BJ (cell line): ENCODE data around the gene CPEB2. TPM values are rescaled to one million over a fixed set of nuclear protein-coding genes. Genes with fewer than 3 reads are reported as not detected.

Experiments
- CTCF ChIA-PET: fragments of 350-600 bp; formaldehyde crosslinking; extraction: SDS; loops from one replicate; lab custom pipeline; 2021; ENCODE audit warnings: antibody characterized with exemption, inconsistent platforms; lab: Yijun Ruan, JAX
- POLR2A ChIA-PET: fragments of 300-600 bp; sonication (Branson Sonifier 250); formaldehyde crosslinking; extraction: SDS; loops from one replicate; lab custom pipeline; 2021; ENCODE audit warnings: antibody characterized with exemption; lab: Charles Lee
- DNase-seq: peaks from one replicate; pipeline ENCODE4 v3.0.0-alpha.2; 2011; ENCODE audit warnings: low read depth
- H3K27me3 ChIP-seq: 2 replicates; pipeline ENCODE4 v1.6.0; 2011; ENCODE audit warnings: low read length; ENCODE audit not compliant: control insufficient read depth, insufficient read depth
- H3K36me3 ChIP-seq: 2 replicates; pipeline ENCODE4 v1.5.1; 2011; ENCODE audit warnings: low read length; ENCODE audit not compliant: control insufficient read depth, insufficient read depth
- H3K4me3 ChIP-seq: 2 replicates; pipeline ENCODE4 v1.5.1; 2011; ENCODE audit warnings: low read depth, mild to moderate bottlenecking, control low read depth, low read length
- polyA plus RNA-seq: library from polyadenylated mRNA; depleted of rRNA; stranded (reverse); fragments of >200 nt; gene quantifications from 2 replicates; pipeline ENCODE4 v1.2.3, GENCODE V29; 2011
- TF ChIP-seq, protein P1 (sequence below): IDR thresholded peaks from 2 replicates; pipeline ENCODE4 v1.5.1; 2011; ENCODE audit warnings: low read depth, mild to moderate bottlenecking, control low read depth, inconsistent platforms, low read length, moderate library complexity; ENCODE audit not compliant: insufficient read depth

CPEB2 gene
- polyA plus RNA-seq, 1 experiment, result 2.8 TPM

DNA sequence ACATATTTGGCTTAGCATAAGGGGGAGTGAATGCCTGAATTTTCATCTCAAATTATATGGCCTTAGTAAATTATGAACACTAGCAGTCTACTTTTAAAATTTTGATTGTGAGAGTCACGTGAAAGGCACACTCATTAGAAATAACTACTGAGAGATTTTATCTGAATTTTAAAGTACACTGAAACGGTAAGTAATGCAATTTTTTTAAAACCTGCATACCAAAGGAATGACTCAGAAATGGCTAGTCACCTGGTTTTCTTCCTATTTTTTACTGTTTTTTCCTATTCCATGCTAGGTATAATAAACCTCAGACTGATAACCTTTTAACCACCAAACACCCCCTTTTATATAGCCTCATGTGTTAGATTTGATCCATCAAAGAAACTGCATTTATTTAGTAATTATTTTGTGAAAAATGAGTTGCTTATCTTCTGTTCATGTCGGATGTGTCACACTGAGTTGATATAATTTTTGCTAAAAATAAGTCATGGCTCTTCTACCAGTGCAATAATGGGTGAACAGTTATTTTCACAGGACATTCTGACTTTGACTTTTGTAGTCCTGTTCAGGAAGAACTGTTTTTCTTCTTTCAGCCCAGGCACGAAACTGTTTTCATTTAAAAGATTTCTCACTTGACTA lies 40.4 kb downstream of the CPEB2 start:
- TF ChIP-seq, protein P1, sequence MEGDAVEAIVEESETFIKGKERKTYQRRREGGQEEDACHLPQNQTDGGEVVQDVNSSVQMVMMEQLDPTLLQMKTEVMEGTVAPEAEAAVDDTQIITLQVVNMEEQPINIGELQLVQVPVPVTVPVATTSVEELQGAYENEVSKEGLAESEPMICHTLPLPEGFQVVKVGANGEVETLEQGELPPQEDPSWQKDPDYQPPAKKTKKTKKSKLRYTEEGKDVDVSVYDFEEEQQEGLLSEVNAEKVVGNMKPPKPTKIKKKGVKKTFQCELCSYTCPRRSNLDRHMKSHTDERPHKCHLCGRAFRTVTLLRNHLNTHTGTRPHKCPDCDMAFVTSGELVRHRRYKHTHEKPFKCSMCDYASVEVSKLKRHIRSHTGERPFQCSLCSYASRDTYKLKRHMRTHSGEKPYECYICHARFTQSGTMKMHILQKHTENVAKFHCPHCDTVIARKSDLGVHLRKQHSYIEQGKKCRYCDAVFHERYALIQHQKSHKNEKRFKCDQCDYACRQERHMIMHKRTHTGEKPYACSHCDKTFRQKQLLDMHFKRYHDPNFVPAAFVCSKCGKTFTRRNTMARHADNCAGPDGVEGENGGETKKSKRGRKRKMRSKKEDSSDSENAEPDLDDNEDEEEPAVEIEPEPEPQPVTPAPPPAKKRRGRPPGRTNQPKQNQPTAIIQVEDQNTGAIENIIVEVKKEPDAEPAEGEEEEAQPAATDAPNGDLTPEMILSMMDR, result no peak
- H3K4me3 ChIP-seq, result no peak overlapping the region
- H3K27me3 ChIP-seq, result no peaks in the 10 kb centered on the region
- CTCF ChIA-PET, result interaction anchor here (0.9 kb wide), 1 partner anchor 13 kb away, joined by 3 read pairs; no protein-coding TSS in a partner anchor
- POLR2A ChIA-PET, result interaction anchor here (1.0 kb wide), 1 partner anchor 15 kb away, joined by 3 read pairs; no protein-coding TSS in a partner anchor
- no peak for DNase-seq
- no peaks in the 10 kb centered on the region for H3K36me3 ChIP-seq

DNA sequence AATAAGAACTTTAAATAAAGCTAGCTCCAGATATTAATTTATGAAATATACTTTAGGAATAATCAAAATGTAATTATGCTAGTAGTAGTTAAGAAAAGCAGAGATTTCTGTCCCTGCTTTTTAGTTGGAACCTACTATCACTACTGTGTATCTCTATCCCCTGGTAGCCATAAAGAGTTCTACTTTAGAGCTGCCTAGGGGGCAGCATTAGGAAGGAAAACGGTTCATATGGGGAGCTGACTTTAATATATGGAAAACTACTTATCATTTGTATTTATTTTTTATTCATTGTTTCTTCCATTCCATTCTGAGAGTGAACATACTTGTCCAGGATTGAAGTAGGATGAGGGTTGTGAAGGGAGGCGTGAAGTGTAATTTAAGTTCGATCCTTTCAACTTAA lies 40.9 kb downstream of the CPEB2 start:
- ChIA-PET POLR2A (interaction anchor here (1.0 kb wide), 1 partner anchor 14 kb away, joined by 3 read pairs; no protein-coding TSS in a partner anchor), CTCF (interaction anchor here (0.9 kb wide), 1 partner anchor 14 kb away, joined by 3 read pairs; no protein-coding TSS in a partner anchor)
- DNase-seq, result no peak
- TF ChIP-seq, protein P1, result no peak
- no peaks in the 10 kb centered on the region for H3K27me3 ChIP-seq
- no peaks in the 10 kb centered on the region for H3K36me3 ChIP-seq
- H3K4me3 ChIP-seq, result no peak overlapping the region

DNA sequence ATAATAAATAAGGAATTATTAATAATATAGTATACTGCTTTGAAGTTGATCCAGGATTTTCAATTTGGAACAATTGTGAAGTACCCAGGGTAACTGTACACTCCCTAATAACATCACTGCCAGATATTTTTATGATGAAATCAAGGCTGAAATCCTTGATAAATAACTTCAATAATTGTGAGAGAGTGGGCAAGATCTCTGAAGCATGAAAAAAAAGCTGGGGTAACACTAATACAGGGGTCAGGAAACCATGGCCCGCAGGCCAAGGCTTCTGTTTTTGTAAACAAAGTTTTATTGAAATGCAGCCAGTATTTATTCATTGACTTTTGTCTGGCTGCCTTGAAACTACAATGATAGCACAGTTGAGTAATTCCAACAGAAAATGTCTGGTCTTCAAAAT lies 41.6 kb downstream of the CPEB2 start:
- no peak for DNase-seq
- no peak overlapping the region for H3K4me3 ChIP-seq
- POLR2A ChIA-PET, result interaction anchor here (1.0 kb wide), 1 partner anchor 14 kb away, joined by 3 read pairs; no protein-coding TSS in a partner anchor
- TF ChIP-seq, protein P1, result no peak
- H3K27me3 ChIP-seq, result no peaks in the 10 kb centered on the region
- H3K36me3 ChIP-seq, result no peaks in the 10 kb centered on the region
- CTCF ChIA-PET, result no interaction called here

DNA sequence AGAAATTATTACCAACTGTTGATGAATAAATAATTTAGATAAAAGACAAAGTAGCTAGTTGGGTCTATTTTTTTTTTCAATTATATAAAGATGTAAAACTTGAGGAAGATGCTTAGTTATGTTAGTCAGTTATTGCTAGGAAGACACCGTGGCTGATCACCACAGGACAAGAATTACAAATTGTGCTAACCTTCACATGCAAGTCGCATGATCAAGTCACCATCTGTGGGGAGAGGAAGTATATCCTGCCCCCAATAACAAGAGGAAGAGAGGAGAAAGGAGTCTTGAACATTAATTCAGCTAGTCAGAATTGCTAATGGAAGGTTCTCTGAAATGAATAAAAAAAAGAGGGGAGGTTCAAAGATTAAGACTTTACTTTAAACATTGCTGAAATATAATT lies 52.3 kb downstream of the CPEB2 start:
- peaks cover 3% of the 10 kb centered on the region; the same call in 1 of the 2 replicates for H3K36me3 ChIP-seq
- H3K4me3 ChIP-seq, result no peak overlapping the region
- TF ChIP-seq, protein P1, result no peak
- CTCF ChIA-PET, result no interaction called here
- no peak for DNase-seq
- POLR2A ChIA-PET, result no interaction called here
- H3K27me3 ChIP-seq, result no peaks in the 10 kb centered on the region

DNA sequence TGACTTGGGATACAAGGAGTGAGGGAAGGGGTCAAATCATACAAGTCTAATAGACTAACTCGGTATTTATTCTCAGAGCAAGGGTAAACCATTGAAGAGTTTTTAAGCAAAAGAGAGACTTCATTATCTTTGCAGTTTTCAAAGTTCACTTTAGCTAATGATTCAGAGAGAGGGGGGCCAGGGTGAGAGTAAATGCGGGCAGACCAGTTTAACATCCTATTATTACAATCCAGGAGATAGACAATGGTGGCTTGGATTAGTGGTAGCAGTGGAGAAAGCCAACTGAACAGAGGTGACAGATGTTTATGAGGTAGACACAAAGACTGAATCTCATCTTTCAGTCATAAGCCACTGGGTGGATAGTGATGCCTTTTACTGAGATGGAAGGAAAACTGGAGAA lies 57.9 kb downstream of the CPEB2 start:
- CTCF ChIA-PET, result no interaction called here

More for the DNA sequence above, 57.9 kb downstream of the CPEB2 start:
- no peaks in the 10 kb centered on the region for H3K27me3 ChIP-seq
- H3K4me3 ChIP-seq, result no peak overlapping the region
- peaks cover 2% of the 10 kb centered on the region; the same call in 1 of the 2 replicates for H3K36me3 ChIP-seq
- TF ChIP-seq, protein P1, result no peak
- POLR2A ChIA-PET, result no interaction called here
- no peak for DNase-seq
